Measurements from ENCODE around the gene FNDC3B. TPM values are rescaled to one million over a fixed set of nuclear protein-coding genes. Genes with fewer than 3 reads are reported as not detected.
A peak's percentile ranks its signal among the peaks of the same experiment; 100 is the strongest.

The FNDC3B gene
- total and polyA plus RNA-seq, 2 donors, result 11.0 to 11.9 TPM

GRCh38 chr3:172023915-172024314, 15.5 kb upstream of the FNDC3B start:
- Histone ChIP-seq H3K27me3 (ENCODE audit: control insufficient read depth in 2 of 2, insufficient read depth in 1 of 2, low read length in 1 of 2) (no peaks in the 10 kb centered on the region), H3K9me3 (ENCODE audit: control insufficient read depth in 2 of 2, insufficient read depth in 1 of 2, low read length in 1 of 2) (no peaks in the 10 kb centered on the region), H3K4me1 (ENCODE audit: control insufficient read depth in 2 of 2, insufficient read depth in 2 of 2, low read length in 2 of 2) (no peaks in the 10 kb centered on the region), H3K4me3 (ENCODE audit: low read length in 2 of 2) (no peak overlapping the region), H3K36me3 (ENCODE audit: control insufficient read depth in 2 of 2, insufficient read depth in 2 of 2, low read length in 1 of 2) (no peaks in the 10 kb centered on the region), H3K27ac (ENCODE audit: low read depth in 1 of 2, low read length in 1 of 2) (no peak overlapping the region)
- WGBS, result 95% methylated on average over 2 of the region's 2 CpGs
- DNase-seq (ENCODE audit: low read depth in 6 of 9, low spot score in 9 of 9), result no peak

GRCh38 chr3:172024679-172025078, 14.7 kb upstream of the FNDC3B start:
- no peaks in the 10 kb centered on the region for H3K36me3 ChIP-seq (ENCODE audit: control insufficient read depth in 2 of 2, insufficient read depth in 2 of 2, low read length in 1 of 2)
- 99% methylated on average over 3 of the region's 3 CpGs for WGBS
- no peak for DNase-seq (ENCODE audit: low read depth in 6 of 9, low spot score in 9 of 9)
- H3K4me1 ChIP-seq (ENCODE audit: control insufficient read depth in 2 of 2, insufficient read depth in 2 of 2, low read length in 2 of 2), result no peaks in the 10 kb centered on the region
- no peak overlapping the region for H3K4me3 ChIP-seq (ENCODE audit: low read length in 2 of 2)
- no peak overlapping the region for H3K27ac ChIP-seq (ENCODE audit: low read depth in 1 of 2, low read length in 1 of 2)
- no peaks in the 10 kb centered on the region for H3K9me3 ChIP-seq (ENCODE audit: control insufficient read depth in 2 of 2, insufficient read depth in 1 of 2, low read length in 1 of 2)
- H3K27me3 ChIP-seq (ENCODE audit: control insufficient read depth in 2 of 2, insufficient read depth in 1 of 2, low read length in 1 of 2), result no peaks in the 10 kb centered on the region

- no peaks in the 10 kb centered on the region for H3K27me3 ChIP-seq (ENCODE audit: control insufficient read depth in 2 of 2, insufficient read depth in 1 of 2, low read length in 1 of 2)
- H3K27ac ChIP-seq (ENCODE audit: low read depth in 1 of 2, low read length in 1 of 2), result no peak overlapping the region
- 96% methylated on average over 3 of the region's 3 CpGs for WGBS
- no peak overlapping the region for H3K4me3 ChIP-seq (ENCODE audit: low read length in 2 of 2)
- no peaks in the 10 kb centered on the region for H3K36me3 ChIP-seq (ENCODE audit: control insufficient read depth in 2 of 2, insufficient read depth in 2 of 2, low read length in 1 of 2)
- no peaks in the 10 kb centered on the region for H3K4me1 ChIP-seq (ENCODE audit: control insufficient read depth in 2 of 2, insufficient read depth in 2 of 2, low read length in 2 of 2)
- no peak for DNase-seq (ENCODE audit: low read depth in 6 of 9, low spot score in 9 of 9)
- no peaks in the 10 kb centered on the region for H3K9me3 ChIP-seq (ENCODE audit: control insufficient read depth in 2 of 2, insufficient read depth in 1 of 2, low read length in 1 of 2)
Measured at GRCh38 chr3:172029425-172030098, 9.8 kb upstream of the FNDC3B start.

GRCh38 chr3:172030181-172030580, 9.2 kb upstream of the FNDC3B start:
- Histone ChIP-seq H3K4me1 (ENCODE audit: control insufficient read depth in 2 of 2, insufficient read depth in 2 of 2, low read length in 2 of 2) (no peaks in the 10 kb centered on the region), H3K27me3 (ENCODE audit: control insufficient read depth in 2 of 2, insufficient read depth in 1 of 2, low read length in 1 of 2) (no peaks in the 10 kb centered on the region), H3K36me3 (ENCODE audit: control insufficient read depth in 2 of 2, insufficient read depth in 2 of 2, low read length in 1 of 2) (no peaks in the 10 kb centered on the region), H3K9me3 (ENCODE audit: control insufficient read depth in 2 of 2, insufficient read depth in 1 of 2, low read length in 1 of 2) (no peaks in the 10 kb centered on the region), H3K27ac (ENCODE audit: low read depth in 1 of 2, low read length in 1 of 2) (no peak overlapping the region), H3K4me3 (ENCODE audit: low read length in 2 of 2) (no peak overlapping the region)
- no peak for DNase-seq (ENCODE audit: low read depth in 6 of 9, low spot score in 9 of 9)
- 96% methylated on average over 2 of the region's 2 CpGs for WGBS

DNA sequence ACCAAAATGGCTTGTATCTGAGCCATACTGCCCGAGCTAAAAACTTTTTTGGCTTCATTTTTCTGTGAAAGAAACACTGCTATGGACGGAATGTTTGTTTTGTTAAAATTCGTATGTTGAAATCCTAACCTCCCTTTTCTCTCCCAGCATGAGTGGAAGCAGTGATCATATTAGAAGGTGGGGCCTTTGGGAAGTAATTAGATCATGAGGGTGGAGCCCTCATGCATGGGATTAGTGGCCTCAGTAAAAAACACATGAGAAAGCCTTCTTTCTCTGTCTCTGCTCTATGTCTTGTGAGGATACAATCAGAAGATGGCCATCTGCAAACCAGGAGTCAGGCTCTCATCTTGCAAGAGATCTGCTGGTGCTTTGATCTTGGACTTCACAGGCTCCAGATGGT, 7.4 kb upstream of the FNDC3B start:
- 92% methylated on average over 3 of the region's 3 CpGs for WGBS
- Histone ChIP-seq H3K27ac (ENCODE audit: low read depth in 1 of 2, low read length in 1 of 2) (no peak overlapping the region), H3K4me1 (ENCODE audit: control insufficient read depth in 2 of 2, insufficient read depth in 2 of 2, low read length in 2 of 2) (no peaks in the 10 kb centered on the region), H3K36me3 (ENCODE audit: control insufficient read depth in 2 of 2, insufficient read depth in 2 of 2, low read length in 1 of 2) (no peaks in the 10 kb centered on the region), H3K9me3 (ENCODE audit: control insufficient read depth in 2 of 2, insufficient read depth in 1 of 2, low read length in 1 of 2) (no peaks in the 10 kb centered on the region), H3K4me3 (ENCODE audit: low read length in 2 of 2) (no peak overlapping the region), H3K27me3 (ENCODE audit: control insufficient read depth in 2 of 2, insufficient read depth in 1 of 2, low read length in 1 of 2) (no peaks in the 10 kb centered on the region)
- no peak for DNase-seq (ENCODE audit: low read depth in 6 of 9, low spot score in 9 of 9)

DNA sequence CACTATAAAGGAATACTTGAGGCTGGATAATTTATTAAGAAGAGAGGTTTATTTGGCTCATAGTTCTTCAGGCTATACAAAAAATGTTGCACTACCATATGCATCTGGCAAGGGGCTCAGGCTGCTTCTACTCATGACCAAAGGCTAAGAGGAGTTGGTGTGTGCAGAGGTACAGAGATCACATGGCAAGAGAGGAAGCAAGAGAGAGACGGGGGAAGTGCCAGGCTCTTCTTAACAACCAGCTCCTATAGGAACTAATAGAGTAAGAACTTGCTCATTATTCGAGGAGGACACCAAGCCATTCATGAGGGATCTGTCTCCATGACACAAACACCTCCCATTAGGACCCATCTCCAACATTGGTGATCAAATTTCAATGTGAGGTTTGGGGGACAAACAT, 6.0 kb upstream of the FNDC3B start:
- Histone ChIP-seq H3K4me3 (ENCODE audit: low read length in 2 of 2) (no peak overlapping the region), H3K36me3 (ENCODE audit: control insufficient read depth in 2 of 2, insufficient read depth in 2 of 2, low read length in 1 of 2) (no peaks in the 10 kb centered on the region), H3K27me3 (ENCODE audit: control insufficient read depth in 2 of 2, insufficient read depth in 1 of 2, low read length in 1 of 2) (no peaks in the 10 kb centered on the region), H3K4me1 (ENCODE audit: control insufficient read depth in 2 of 2, insufficient read depth in 2 of 2, low read length in 2 of 2) (no peaks in the 10 kb centered on the region), H3K27ac (ENCODE audit: low read depth in 1 of 2, low read length in 1 of 2) (no peak overlapping the region), H3K9me3 (ENCODE audit: control insufficient read depth in 2 of 2, insufficient read depth in 1 of 2, low read length in 1 of 2) (no peaks in the 10 kb centered on the region)
- no peak for DNase-seq (ENCODE audit: low read depth in 6 of 9, low spot score in 9 of 9)
- WGBS, result 95% methylated on average over 2 of the region's 2 CpGs

DNA sequence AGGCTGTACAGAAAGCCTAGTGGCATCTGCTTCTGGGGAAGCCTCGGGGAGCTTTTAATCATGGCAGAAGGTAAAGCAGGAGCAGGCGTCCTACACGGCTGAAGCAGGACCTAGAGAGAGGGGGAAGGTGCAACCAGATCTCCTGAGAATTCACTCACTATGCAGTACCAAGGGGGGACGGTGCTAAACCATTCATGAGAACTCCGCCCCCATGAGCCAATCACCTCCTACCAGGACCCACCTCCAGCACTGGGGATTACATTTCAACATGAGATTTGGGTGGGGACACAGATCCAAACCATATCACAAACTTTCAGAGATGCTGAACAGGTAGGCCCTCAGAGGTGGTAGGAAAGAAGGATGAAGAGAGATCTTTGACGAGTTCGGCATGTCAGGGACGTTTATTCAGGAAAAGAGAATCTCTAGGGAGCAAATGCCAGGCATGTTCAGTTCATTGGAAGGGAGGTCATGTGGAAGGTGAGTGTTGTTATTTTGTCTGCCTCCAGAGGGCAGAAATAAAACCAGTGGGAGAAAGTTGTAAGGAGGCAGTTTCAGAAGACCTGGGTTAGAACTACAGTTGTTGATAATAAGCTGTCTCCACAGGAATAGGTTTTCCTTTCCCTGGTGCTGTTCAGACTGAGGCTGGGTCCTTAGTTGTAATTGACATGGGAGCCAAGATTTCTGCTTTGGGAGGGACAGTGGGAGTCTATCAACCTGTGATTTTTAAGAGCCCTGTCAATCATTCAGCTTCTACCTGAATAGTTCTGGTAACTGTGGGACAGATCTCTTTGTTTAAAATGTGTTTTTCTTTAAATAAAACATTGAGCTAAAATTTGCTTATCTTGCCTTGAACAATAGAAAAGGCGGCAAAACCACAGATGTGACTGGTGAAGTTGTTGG, 4.3 kb upstream of the FNDC3B start:
- Histone ChIP-seq H3K4me1 (ENCODE audit: control insufficient read depth in 2 of 2, insufficient read depth in 2 of 2, low read length in 2 of 2) (peaks cover 0 to 7% of the 10 kb centered on the region in 2 donors), H3K27me3 (ENCODE audit: control insufficient read depth in 2 of 2, insufficient read depth in 1 of 2, low read length in 1 of 2) (peaks cover 0 to 3% of the 10 kb centered on the region in 2 donors), H3K4me3 (ENCODE audit: low read length in 2 of 2) (no peak overlapping the region), H3K36me3 (ENCODE audit: control insufficient read depth in 2 of 2, insufficient read depth in 2 of 2, low read length in 1 of 2) (no peaks in the 10 kb centered on the region), H3K9me3 (ENCODE audit: control insufficient read depth in 2 of 2, insufficient read depth in 1 of 2, low read length in 1 of 2) (no peaks in the 10 kb centered on the region), H3K27ac (ENCODE audit: low read depth in 1 of 2, low read length in 1 of 2) (no peak overlapping the region)
- 95% methylated on average over 9 of the region's 9 CpGs for WGBS
- peak in 7 of 9 donors; percentile 14 to 65 (median 34) for DNase-seq (ENCODE audit: low read depth in 6 of 9, low spot score in 9 of 9)

DNA sequence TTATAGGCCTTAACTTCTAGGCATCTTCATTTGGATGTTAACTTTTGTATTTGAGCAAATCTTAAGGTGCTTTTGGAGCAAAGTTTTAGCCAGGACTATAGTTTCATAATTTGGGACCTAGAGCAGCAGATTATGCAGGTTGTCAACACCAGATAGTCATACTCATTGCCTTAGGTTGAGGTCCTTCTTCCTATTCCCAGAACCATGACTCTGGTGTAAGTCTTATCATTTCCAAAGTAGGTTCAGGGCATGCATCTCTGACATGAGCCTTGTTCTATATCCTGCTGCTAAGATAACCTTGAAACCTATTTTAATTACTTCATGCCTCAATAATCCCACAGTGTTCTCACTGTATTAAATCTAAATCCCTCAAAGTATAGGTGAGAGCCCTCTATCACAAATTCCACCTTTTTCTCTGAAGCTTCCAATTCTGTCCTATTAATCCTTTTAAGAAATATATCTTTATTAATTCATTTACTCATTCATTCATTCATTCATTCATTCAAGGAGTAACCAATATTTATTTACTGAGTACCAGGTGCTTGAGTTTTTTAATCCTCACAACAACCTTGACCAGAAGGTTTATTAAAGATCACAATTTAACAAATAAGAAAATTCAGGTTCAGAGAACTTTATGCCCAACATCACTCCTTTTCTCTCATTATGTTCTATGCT, 2.7 kb upstream of the FNDC3B start:
- H3K4me3 ChIP-seq (ENCODE audit: low read length in 2 of 2), result no peak overlapping the region
- peaks cover 3 to 14% of the 10 kb centered on the region in 2 donors for H3K4me1 ChIP-seq (ENCODE audit: control insufficient read depth in 2 of 2, insufficient read depth in 2 of 2, low read length in 2 of 2)
- no peaks in the 10 kb centered on the region for H3K36me3 ChIP-seq (ENCODE audit: control insufficient read depth in 2 of 2, insufficient read depth in 2 of 2, low read length in 1 of 2)
- DNase-seq (ENCODE audit: low read depth in 6 of 9, low spot score in 9 of 9), result no peak
- H3K27ac ChIP-seq (ENCODE audit: low read depth in 1 of 2, low read length in 1 of 2), result no peak overlapping the region
- peaks cover 9 to 16% of the 10 kb centered on the region in 2 donors for H3K27me3 ChIP-seq (ENCODE audit: control insufficient read depth in 2 of 2, insufficient read depth in 1 of 2, low read length in 1 of 2)
- no peaks in the 10 kb centered on the region for H3K9me3 ChIP-seq (ENCODE audit: control insufficient read depth in 2 of 2, insufficient read depth in 1 of 2, low read length in 1 of 2)

All from thymus (tissue), 11 donors.